Panc1 (cell line): ENCODE data around the gene ZNF580. TPM values are rescaled to one million over a fixed set of nuclear protein-coding genes. Genes with fewer than 3 reads are reported as not detected.
A peak's percentile ranks its signal among the peaks of the same experiment; 100 is the strongest.

ENCODE experiments used
- ATAC-seq: fragments of 200-7000 bp; cut with Tn5 transposase; 2 replicates; pipeline ENCODE4 v1.9.1; 2020; ENCODE audit warnings: mild to moderate bottlenecking, moderate library complexity
- BruUV-seq: library from RNA; stranded (reverse); fragments of 400-500 nt; replicated peaks from 2 replicates; lab custom pipeline; 2021; lab: Mats Ljungman, UMichigan
- CTCF ChIA-PET: fragments of 300-600 bp; sonication (Branson Sonifier 250); formaldehyde crosslinking; loops from one replicate; lab custom pipeline; 2022; ENCODE audit warnings: antibody characterized with exemption; lab: Charles Lee
- POLR2A ChIA-PET: fragments of 300-600 bp; sonication (Branson Sonifier 250); formaldehyde crosslinking; loops from one replicate; lab custom pipeline; 2022; ENCODE audit warnings: antibody characterized with exemption; lab: Charles Lee
- DNase-seq: peaks from one replicate; pipeline ENCODE4 v3.0.0-alpha.2; 2010; ENCODE audit warnings: low read depth, low spot score
- H3K27ac ChIP-seq: 2 replicates; pipeline ENCODE4 v1.5.1; 2011; ENCODE audit warnings: mild to moderate bottlenecking, low read length, inconsistent platforms
- H3K27me3 ChIP-seq: fragments of 200-500 bp; sonication (Bioruptor generic); 2 replicates; pipeline ENCODE4 v1.6.0; 2014; ENCODE audit warnings: low read length, inconsistent platforms; ENCODE audit not compliant: control insufficient read depth, insufficient read depth
- H3K36me3 ChIP-seq: fragments of 200-500 bp; sonication (Bioruptor generic); 2 replicates; pipeline ENCODE4 v1.5.1; 2014; ENCODE audit warnings: inconsistent platforms, mild to moderate bottlenecking, low read length, moderate library complexity; ENCODE audit not compliant: control insufficient read depth, insufficient read depth
- H3K4me1 ChIP-seq: 2 replicates; pipeline ENCODE4 v1.5.1; 2011; ENCODE audit warnings: inconsistent platforms, mild to moderate bottlenecking, low read length, moderate library complexity; ENCODE audit not compliant: control insufficient read depth, insufficient read depth
- H3K4me3 ChIP-seq, 2 experiments: 2 replicates each; pipeline ENCODE4 v1.5.1; 2011 to 2012; ENCODE audit warnings: low read depth in 2 of 2, low read length in 2 of 2, mild to moderate bottlenecking in 2 of 2, inconsistent platforms in 1 of 2, moderate library complexity in 1 of 2
- H3K9me3 ChIP-seq: fragments of 200-500 bp; sonication (Bioruptor generic); 2 replicates; pipeline ENCODE4 v1.5.1; 2014; ENCODE audit warnings: low read depth, mild to moderate bottlenecking, inconsistent platforms, low read length, moderate library complexity; ENCODE audit not compliant: control insufficient read depth, insufficient read depth
- POLR2AphosphoS5 ChIP-seq: IDR thresholded peaks from 2 replicates; pipeline ENCODE4 v1.6.1; 2012; ENCODE audit warnings: mild to moderate bottlenecking, low read depth, low read length, moderate library complexity
- SIN3A ChIP-seq: IDR thresholded peaks from 2 replicates; pipeline ENCODE4 v1.6.1; 2012; ENCODE audit warnings: low read depth, mild to moderate bottlenecking, low read length, moderate library complexity, borderline replicate concordance; ENCODE audit not compliant: insufficient read depth
- TCF7L2 ChIP-seq: IDR thresholded peaks from 2 replicates; pipeline ENCODE4 v1.6.1; 2011; ENCODE audit warnings: mild to moderate bottlenecking, low read depth, low read length, inconsistent platforms
- in situ Hi-C: cut with HindIII; loops from 2 replicates; pipeline ENCODE4 v1.10.0; 2016; ENCODE audit warnings: low sequenced_read_pairs, low pct_unique_long_range_greater_than_20kb
- intact Hi-C: fragments of 100-400 bp; cut with micrococcal nuclease; formaldehyde crosslinking; loops from one replicate; pipeline ENCODE4 v1.10.0; 2022; ENCODE audit not compliant: unreplicated experiment
- total RNA-seq: library from RNA; stranded (reverse); gene quantifications from one replicate; pipeline ENCODE4 v1.2.1, GENCODE V29; 2021; ENCODE audit not compliant: unreplicated experiment
- TF ChIP-seq, protein P1 (sequence below): fragments of 450-650 bp; IDR thresholded peaks from 2 replicates; pipeline ENCODE4 v1.5.1; 2017; ENCODE audit warnings: mild to moderate bottlenecking
- TF ChIP-seq, protein P2 (sequence below), 2 experiments: IDR thresholded peaks; 2 replicates each; pipeline ENCODE4 v1.6.1; 2011 to 2012; ENCODE audit warnings: low read depth in 2 of 2, control low read depth in 1 of 2, low read length in 1 of 2, mild to moderate bottlenecking in 1 of 2, moderate library complexity in 1 of 2; ENCODE audit not compliant: insufficient read depth in 1 of 2

ZNF580 gene
- total RNA-seq, 1 experiment from 2014 or later = 58.0 TPM

DNA sequence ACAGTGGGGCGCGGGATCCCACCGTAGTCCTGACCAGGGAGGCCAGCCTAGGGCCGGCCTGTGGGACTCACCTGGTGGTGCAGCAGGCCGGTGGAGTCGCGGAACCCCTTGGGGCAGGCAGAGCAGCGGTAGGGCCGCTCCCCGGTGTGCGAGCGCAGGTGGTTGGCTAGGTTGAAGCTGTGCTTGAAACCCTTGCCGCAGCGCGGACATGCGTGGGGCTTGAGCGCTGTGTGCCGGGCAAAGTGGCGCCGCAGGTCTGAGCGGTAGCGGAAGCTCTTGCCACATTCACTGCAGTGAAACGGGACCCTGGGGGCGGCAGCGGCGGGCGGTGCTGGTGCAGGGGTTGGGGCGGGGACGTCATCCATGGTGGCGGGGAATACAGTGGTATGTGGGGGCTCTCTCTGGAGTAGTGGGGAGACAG lies 43.3 kb upstream of the ZNF580 start:
- BruUV-seq = no TSS peak
- no peak for DNase-seq
- H3K36me3 ChIP-seq = no peaks in the 10 kb centered on the region; the same call in 1 of the 2 replicates

DNA sequence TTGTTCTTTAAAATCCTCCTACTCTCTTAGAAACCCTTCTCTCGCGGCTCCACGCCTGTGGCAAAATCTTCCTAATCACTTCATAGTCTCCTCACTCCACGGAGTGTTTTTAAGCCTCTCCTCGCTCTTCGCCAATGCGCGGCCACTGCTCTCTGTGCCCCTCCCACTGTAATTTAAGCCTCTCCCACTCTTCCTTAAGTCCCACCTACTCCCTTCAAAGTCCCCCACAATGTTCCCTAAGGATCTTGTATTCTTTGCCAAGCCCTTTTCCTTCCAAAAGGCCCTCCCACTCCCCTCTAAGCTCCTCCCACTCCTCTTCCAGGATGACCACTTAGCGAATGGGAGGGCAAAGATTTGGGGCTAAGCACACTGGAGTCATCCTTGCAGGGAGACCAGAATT lies 42.8 kb upstream of the ZNF580 start:
- DNase-seq (no peak), ATAC-seq (no peak)
- TF ChIP-seq, protein P1, sequence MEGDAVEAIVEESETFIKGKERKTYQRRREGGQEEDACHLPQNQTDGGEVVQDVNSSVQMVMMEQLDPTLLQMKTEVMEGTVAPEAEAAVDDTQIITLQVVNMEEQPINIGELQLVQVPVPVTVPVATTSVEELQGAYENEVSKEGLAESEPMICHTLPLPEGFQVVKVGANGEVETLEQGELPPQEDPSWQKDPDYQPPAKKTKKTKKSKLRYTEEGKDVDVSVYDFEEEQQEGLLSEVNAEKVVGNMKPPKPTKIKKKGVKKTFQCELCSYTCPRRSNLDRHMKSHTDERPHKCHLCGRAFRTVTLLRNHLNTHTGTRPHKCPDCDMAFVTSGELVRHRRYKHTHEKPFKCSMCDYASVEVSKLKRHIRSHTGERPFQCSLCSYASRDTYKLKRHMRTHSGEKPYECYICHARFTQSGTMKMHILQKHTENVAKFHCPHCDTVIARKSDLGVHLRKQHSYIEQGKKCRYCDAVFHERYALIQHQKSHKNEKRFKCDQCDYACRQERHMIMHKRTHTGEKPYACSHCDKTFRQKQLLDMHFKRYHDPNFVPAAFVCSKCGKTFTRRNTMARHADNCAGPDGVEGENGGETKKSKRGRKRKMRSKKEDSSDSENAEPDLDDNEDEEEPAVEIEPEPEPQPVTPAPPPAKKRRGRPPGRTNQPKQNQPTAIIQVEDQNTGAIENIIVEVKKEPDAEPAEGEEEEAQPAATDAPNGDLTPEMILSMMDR = no peak
- TF ChIP-seq, protein P2, sequence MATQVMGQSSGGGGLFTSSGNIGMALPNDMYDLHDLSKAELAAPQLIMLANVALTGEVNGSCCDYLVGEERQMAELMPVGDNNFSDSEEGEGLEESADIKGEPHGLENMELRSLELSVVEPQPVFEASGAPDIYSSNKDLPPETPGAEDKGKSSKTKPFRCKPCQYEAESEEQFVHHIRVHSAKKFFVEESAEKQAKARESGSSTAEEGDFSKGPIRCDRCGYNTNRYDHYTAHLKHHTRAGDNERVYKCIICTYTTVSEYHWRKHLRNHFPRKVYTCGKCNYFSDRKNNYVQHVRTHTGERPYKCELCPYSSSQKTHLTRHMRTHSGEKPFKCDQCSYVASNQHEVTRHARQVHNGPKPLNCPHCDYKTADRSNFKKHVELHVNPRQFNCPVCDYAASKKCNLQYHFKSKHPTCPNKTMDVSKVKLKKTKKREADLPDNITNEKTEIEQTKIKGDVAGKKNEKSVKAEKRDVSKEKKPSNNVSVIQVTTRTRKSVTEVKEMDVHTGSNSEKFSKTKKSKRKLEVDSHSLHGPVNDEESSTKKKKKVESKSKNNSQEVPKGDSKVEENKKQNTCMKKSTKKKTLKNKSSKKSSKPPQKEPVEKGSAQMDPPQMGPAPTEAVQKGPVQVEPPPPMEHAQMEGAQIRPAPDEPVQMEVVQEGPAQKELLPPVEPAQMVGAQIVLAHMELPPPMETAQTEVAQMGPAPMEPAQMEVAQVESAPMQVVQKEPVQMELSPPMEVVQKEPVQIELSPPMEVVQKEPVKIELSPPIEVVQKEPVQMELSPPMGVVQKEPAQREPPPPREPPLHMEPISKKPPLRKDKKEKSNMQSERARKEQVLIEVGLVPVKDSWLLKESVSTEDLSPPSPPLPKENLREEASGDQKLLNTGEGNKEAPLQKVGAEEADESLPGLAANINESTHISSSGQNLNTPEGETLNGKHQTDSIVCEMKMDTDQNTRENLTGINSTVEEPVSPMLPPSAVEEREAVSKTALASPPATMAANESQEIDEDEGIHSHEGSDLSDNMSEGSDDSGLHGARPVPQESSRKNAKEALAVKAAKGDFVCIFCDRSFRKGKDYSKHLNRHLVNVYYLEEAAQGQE (IDR thresholded peaks at IDR 0.05; ENCODE audit: insufficient read depth in 1 of 2, low read depth in 2 of 2, low read length in 1 of 2) = no peak
- intact Hi-C loops (no loop called here), in situ Hi-C loops (no loop called here)
- H3K4me3 ChIP-seq = no peak overlapping the region; a peak in 1 of 4 replicates
- ChIA-PET POLR2A (no interaction called here), CTCF (no interaction called here)
- no peaks in the 10 kb centered on the region for H3K9me3 ChIP-seq
- peaks cover 10% of the 10 kb centered on the region for H3K4me1 ChIP-seq
- H3K36me3 ChIP-seq = no peaks in the 10 kb centered on the region; the same call in 1 of the 2 replicates
- H3K27ac ChIP-seq = peak overlapping the region; percentile 69; the same call in 1 of the 2 replicates
- no peaks in the 10 kb centered on the region for H3K27me3 ChIP-seq
- BruUV-seq = no TSS peak

More for the DNA sequence above, 43.3 kb upstream of the ZNF580 start:
- Histone ChIP-seq H3K27ac (no peak overlapping the region), H3K4me3 (no peak overlapping the region), H3K27me3 (no peaks in the 10 kb centered on the region), H3K4me1 (peaks cover 10% of the 10 kb centered on the region), H3K9me3 (no peaks in the 10 kb centered on the region)
- ATAC-seq = no peak
- ChIA-PET POLR2A (no interaction called here), CTCF (no interaction called here)
- intact Hi-C loops (no loop called here), in situ Hi-C loops (no loop called here)
- TF ChIP-seq SIN3A (no peak), POLR2AphosphoS5 (no peak), TCF7L2 (no peak)
- TF ChIP-seq, protein P1 = no peak
